ENCODE data around the gene CCDC178.
"Not testable (repeated sequence)": the region's sequence is repeated elsewhere in the genome, so short reads cannot be mapped to it uniquely, and the experiment has no call there.

GRCh38 chr18:33164121-33164520 lies 276.4 kb downstream of the CCDC178 start:
- not testable (repeated sequence) for TF ChIP-seq CTCF, POLR2A (IDR thresholded peaks at IDR 0.05)

All from adrenal gland (tissue), 5 donors.